HepG2 (cell line): ENCODE data around the gene POP7. TPM values are rescaled to one million over a fixed set of nuclear protein-coding genes. Genes with fewer than 3 reads are reported as not detected.
A peak's percentile ranks its signal among the peaks of the same experiment; 100 is the strongest.

Experiments used
- ATM ChIP-seq: fragments of 450-650 bp; IDR thresholded peaks from 2 replicates; pipeline ENCODE4 v1.7.1; 2017; ENCODE audit warnings: mild to moderate bottlenecking, borderline replicate concordance
- HOXA9 ChIP-seq: sonication (generic); formaldehyde crosslinking; IDR thresholded peaks from 2 replicates; pipeline ENCODE4 v1.8.1; 2022; ENCODE audit warnings: missing genetic modification reagents, mild to moderate bottlenecking, moderate library complexity, borderline replicate concordance
- KAT7 ChIP-seq: IDR thresholded peaks from 2 replicates; pipeline ENCODE4 v1.6.1; 2018; ENCODE audit warnings: borderline replicate concordance, missing compliant biosample characterization
- MAZ ChIP-seq, 2 experiments: sonication (generic) in 1 of 2; formaldehyde crosslinking in 1 of 2; IDR thresholded peaks; 2 replicates each; pipeline versions ENCODE4 v1.5.0 to v1.6.1; 2012 to 2020; ENCODE audit warnings: low read depth in 2 of 2, mild to moderate bottlenecking in 2 of 2, borderline replicate concordance in 1 of 2, improper control_type of control experiment in 1 of 2, low read length in 1 of 2, missing genetic modification reagents in 1 of 2, moderate library complexity in 1 of 2
- NAIF1 ChIP-seq: sonication (generic); formaldehyde crosslinking; IDR thresholded peaks from 2 replicates; pipeline ENCODE4 v1.5.0; 2020; ENCODE audit warnings: mild to moderate bottlenecking, missing genetic modification reagents, borderline replicate concordance
- ONECUT2 ChIP-seq: sonication (generic); formaldehyde crosslinking; IDR thresholded peaks from 2 replicates; pipeline ENCODE4 v1.4.0; 2020; ENCODE audit warnings: missing genetic modification reagents
- PRPF4 ChIP-seq: fragments of 200-400 bp; formaldehyde crosslinking; IDR thresholded peaks from 2 replicates; pipeline ENCODE4 v1.6.1; 2016; ENCODE audit warnings: low read length, low read depth; ENCODE audit not compliant: poor library complexity, severe bottlenecking
- RAD21 ChIP-seq: fragments of 450-650 bp; formaldehyde crosslinking; IDR thresholded peaks from 2 replicates; pipeline ENCODE4 v1.5.0; 2020; ENCODE audit warnings: mild to moderate bottlenecking
- RBAK ChIP-seq: sonication (generic); formaldehyde crosslinking; IDR thresholded peaks from 2 replicates; pipeline ENCODE4 v1.5.1; 2020; ENCODE audit warnings: mild to moderate bottlenecking, missing genetic modification reagents
- REPIN1 ChIP-seq: sonication (generic); formaldehyde crosslinking; IDR thresholded peaks from 2 replicates; pipeline ENCODE4 v1.8.0; 2022; ENCODE audit warnings: missing genetic modification reagents, low read depth, mild to moderate bottlenecking, borderline replicate concordance
- SIN3A ChIP-seq: IDR thresholded peaks from 2 replicates; pipeline ENCODE4 v1.6.1; 2011; ENCODE audit warnings: low read depth, mild to moderate bottlenecking, control low read depth, low read length, borderline replicate concordance
- SMAD9 ChIP-seq: sonication (generic); formaldehyde crosslinking; IDR thresholded peaks from 2 replicates; pipeline ENCODE4 v1.5.1; 2020; ENCODE audit warnings: mild to moderate bottlenecking, missing genetic modification reagents
- YEATS2 ChIP-seq: sonication (generic); formaldehyde crosslinking; IDR thresholded peaks from 2 replicates; pipeline ENCODE4 v1.4.0; 2020; ENCODE audit warnings: missing genetic modification reagents, borderline replicate concordance
- ZFP36L1 ChIP-seq: sonication (generic); formaldehyde crosslinking; IDR thresholded peaks from 2 replicates; pipeline ENCODE4 v1.8.0; 2022; ENCODE audit warnings: mild to moderate bottlenecking, missing genetic modification reagents, moderate library complexity
- ZFX ChIP-seq: sonication (generic); formaldehyde crosslinking; IDR thresholded peaks from 2 replicates; pipeline ENCODE4 v1.4.0; 2020; ENCODE audit warnings: mild to moderate bottlenecking, low read depth, missing genetic modification reagents, moderate library complexity
- ZIK1 ChIP-seq: sonication (generic); formaldehyde crosslinking; IDR thresholded peaks from 2 replicates; pipeline ENCODE4 v1.5.0; 2020; ENCODE audit warnings: mild to moderate bottlenecking, low read depth, missing genetic modification reagents, borderline replicate concordance
- ZNF205 ChIP-seq: IDR thresholded peaks from 2 replicates; pipeline ENCODE4 v1.6.1; 2018; ENCODE audit warnings: missing biosample characterization, missing genetic modification reagents
- ZNF292 ChIP-seq: sonication (generic); formaldehyde crosslinking; IDR thresholded peaks from 2 replicates; pipeline ENCODE4 v1.8.1; 2022; ENCODE audit warnings: mild to moderate bottlenecking, low read depth, missing genetic modification reagents, borderline replicate concordance
- ZNF34 ChIP-seq: sonication (generic); formaldehyde crosslinking; IDR thresholded peaks from 2 replicates; pipeline ENCODE4 v1.4.0; 2020; ENCODE audit warnings: mild to moderate bottlenecking, missing genetic modification reagents, borderline replicate concordance
- ZNF501 ChIP-seq: sonication (generic); formaldehyde crosslinking; IDR thresholded peaks from 2 replicates; pipeline ENCODE4 v1.5.1; 2020; ENCODE audit warnings: mild to moderate bottlenecking, moderate library complexity, missing genetic modification reagents
- ZNF510 ChIP-seq: sonication (generic); formaldehyde crosslinking; IDR thresholded peaks from 2 replicates; pipeline ENCODE4 v1.4.0; 2020; ENCODE audit warnings: low read depth, mild to moderate bottlenecking, missing genetic modification reagents
- polyA plus RNA-seq, 8 experiments: library from polyadenylated mRNA; depleted of rRNA in 3 of 8; stranded (reverse) in 7 of 8; unstranded in 1 of 8; fragments of >200 nt; fragmentation: Illumina TruSeq in 4 of 8; extraction: Trizol in 4 of 8; gene quantifications; 2 replicates each; pipeline versions ENCODE4 v1.2.1 to v1.2.3, GENCODE V29; 2011 to 2016; ENCODE audit warnings: low read depth in 4 of 8, missing spikeins in 1 of 8, mixed read lengths in 1 of 8; ENCODE audit not compliant: insufficient read depth in 1 of 8
- total RNA-seq, 5 experiments: library from RNA; depleted of rRNA; stranded (reverse); fragments of >200 nt; fragmentation: Illumina TruSeq; extraction: Trizol; gene quantifications; 2 replicates each; pipeline ENCODE4 v1.2.3, GENCODE V29; 2016; ENCODE audit warnings: low read depth in 1 of 5
- TF ChIP-seq, protein P1 (sequence below): IDR thresholded peaks from 2 replicates; pipeline ENCODE4 v1.6.1; 2012; ENCODE audit warnings: low read length, improper control_type of control experiment
- TF ChIP-seq, protein P2 (sequence below): sonication (generic); formaldehyde crosslinking; IDR thresholded peaks from 2 replicates; pipeline ENCODE4 v1.4.0; 2020; ENCODE audit warnings: missing genetic modification reagents
- TF ChIP-seq, protein P3 (sequence below): sonication (generic); formaldehyde crosslinking; IDR thresholded peaks from 2 replicates; pipeline ENCODE4 v1.8.1; 2023; ENCODE audit warnings: mild to moderate bottlenecking, moderate library complexity, missing genetic modification reagents

POP7 gene
- total and polyA plus RNA-seq, 2 of the 13 experiments (the other 11 are each of a cell fraction or from before 2014, with no cell fraction given), result 63.9 to 91.1 TPM

DNA sequence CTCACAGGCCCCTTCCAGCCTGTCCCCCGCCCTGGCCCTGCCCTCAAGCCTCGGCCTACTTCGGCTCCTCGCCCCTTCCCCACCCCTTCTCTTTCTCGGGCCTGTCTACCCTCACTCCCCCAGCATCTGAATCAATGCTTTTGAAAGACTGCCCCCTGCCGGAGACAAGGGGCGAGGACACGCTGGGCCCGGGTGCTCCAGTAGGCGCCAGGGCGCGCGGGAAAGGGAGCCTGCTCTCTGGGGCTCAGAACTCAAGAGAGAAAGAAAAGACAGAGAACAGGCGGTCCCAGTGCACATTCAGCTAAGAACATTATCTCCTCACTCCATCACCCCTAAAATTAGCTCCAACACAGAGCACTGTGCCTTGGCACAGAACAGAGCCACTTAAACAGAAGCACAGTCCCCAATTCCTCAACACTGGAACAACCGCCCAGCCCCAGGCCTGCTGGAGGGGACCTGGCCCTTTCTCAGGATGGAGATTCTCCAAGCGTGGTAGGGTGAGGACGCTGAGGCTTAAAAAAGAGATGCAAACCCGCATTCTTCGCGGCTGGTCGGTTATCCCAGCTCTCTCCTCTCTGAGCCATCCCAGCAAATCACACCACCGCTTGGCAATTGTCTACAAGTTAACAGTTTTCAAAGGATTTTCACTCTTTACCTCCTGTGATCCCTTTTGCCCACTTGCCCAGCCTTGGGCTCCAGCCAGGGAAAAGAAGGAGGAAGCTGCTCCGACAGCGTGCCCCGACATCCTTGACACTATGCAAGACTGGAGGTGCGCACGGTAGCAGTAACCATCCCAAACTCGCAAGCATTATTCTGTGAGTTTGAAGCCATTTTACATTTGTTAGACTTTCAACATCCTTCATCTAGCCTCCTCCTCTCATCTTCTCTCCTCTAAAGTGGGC, 14.0 kb upstream of the POP7 start (continued):
- TF ChIP-seq HOXA9 (CRISPR knock-in tag), result no peak
- no peak for TF ChIP-seq ZNF501
- no peak for TF ChIP-seq SIN3A
- peak; percentile 26; the same call in 1 of the 2 replicates for TF ChIP-seq MAZ (IDR thresholded peaks at IDR 0.05; ENCODE audit: borderline replicate concordance, low read depth, low read length)
- TF ChIP-seq MAZ (CRISPR knock-in tag; IDR thresholded peaks at IDR 0.05; ENCODE audit: low read depth), result 0 out of 2 replicates have a peak, but pooled peaks have one; percentile 54
- peak; percentile 73 for TF ChIP-seq RAD21 (CRISPR knock-in tag)
- TF ChIP-seq KAT7, result no peak
- TF ChIP-seq, protein P1, sequence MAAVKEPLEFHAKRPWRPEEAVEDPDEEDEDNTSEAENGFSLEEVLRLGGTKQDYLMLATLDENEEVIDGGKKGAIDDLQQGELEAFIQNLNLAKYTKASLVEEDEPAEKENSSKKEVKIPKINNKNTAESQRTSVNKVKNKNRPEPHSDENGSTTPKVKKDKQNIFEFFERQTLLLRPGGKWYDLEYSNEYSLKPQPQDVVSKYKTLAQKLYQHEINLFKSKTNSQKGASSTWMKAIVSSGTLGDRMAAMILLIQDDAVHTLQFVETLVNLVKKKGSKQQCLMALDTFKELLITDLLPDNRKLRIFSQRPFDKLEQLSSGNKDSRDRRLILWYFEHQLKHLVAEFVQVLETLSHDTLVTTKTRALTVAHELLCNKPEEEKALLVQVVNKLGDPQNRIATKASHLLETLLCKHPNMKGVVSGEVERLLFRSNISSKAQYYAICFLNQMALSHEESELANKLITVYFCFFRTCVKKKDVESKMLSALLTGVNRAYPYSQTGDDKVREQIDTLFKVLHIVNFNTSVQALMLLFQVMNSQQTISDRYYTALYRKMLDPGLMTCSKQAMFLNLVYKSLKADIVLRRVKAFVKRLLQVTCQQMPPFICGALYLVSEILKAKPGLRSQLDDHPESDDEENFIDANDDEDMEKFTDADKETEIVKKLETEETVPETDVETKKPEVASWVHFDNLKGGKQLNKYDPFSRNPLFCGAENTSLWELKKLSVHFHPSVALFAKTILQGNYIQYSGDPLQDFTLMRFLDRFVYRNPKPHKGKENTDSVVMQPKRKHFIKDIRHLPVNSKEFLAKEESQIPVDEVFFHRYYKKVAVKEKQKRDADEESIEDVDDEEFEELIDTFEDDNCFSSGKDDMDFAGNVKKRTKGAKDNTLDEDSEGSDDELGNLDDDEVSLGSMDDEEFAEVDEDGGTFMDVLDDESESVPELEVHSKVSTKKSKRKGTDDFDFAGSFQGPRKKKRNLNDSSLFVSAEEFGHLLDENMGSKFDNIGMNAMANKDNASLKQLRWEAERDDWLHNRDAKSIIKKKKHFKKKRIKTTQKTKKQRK, result no peak
- TF ChIP-seq SMAD9 (CRISPR knock-in tag), result no peak
- no peak for TF ChIP-seq ZNF292 (CRISPR knock-in tag)
- no peak for TF ChIP-seq ZIK1 (CRISPR knock-in tag)
- 0 out of 2 replicates have a peak, but pooled peaks have one; percentile 46 for TF ChIP-seq ZNF34 (CRISPR knock-in tag)
- TF ChIP-seq, protein P2, sequence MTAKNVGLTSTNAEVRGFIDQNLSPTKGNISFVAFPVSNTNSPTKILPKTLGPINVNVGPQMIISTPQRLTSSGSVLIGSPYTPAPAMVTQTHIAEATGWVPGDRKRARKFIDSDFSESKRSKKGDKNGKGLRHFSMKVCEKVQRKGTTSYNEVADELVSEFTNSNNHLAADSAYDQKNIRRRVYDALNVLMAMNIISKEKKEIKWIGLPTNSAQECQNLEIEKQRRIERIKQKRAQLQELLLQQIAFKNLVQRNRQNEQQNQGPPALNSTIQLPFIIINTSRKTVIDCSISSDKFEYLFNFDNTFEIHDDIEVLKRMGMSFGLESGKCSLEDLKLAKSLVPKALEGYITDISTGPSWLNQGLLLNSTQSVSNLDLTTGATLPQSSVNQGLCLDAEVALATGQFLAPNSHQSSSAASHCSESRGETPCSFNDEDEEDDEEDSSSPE (CRISPR knock-in tag), result peak; percentile 70
- TF ChIP-seq NAIF1 (CRISPR knock-in tag), result no peak
- TF ChIP-seq, protein P3, sequence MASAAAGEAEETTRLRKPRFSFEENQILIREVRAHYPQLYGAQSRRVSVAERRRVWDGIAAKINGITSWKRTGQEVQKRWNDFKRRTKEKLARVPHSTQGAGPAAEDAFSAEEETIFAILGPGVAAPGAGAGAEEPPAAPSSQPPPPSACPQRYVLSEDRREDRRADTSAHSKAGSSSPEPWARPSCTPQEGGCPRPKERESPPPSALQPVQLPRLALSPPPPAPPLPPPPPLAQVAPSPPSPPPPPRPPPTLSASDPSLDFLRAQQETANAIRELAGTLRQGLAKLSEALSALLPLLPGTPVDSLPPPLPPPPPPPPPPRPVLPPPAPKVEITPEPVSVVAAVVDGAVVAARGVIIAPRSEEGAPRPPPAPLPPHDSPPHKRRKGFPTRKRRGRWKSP (CRISPR knock-in tag), result no peak
- peak; percentile 73 for TF ChIP-seq ZFX (CRISPR knock-in tag)
- no peak for TF ChIP-seq ZFP36L1 (CRISPR knock-in tag)
- TF ChIP-seq REPIN1 (CRISPR knock-in tag), result no peak
- TF ChIP-seq ZNF510 (CRISPR knock-in tag), result 0 out of 2 replicates have a peak, but pooled peaks have one; percentile 15
- TF ChIP-seq RBAK (CRISPR knock-in tag), result no peak
- no peak for TF ChIP-seq YEATS2
- no peak for TF ChIP-seq ONECUT2
- TF ChIP-seq PRPF4, result peak; percentile 79
- TF ChIP-seq ZNF205, result no peak
- no peak for TF ChIP-seq ATM
